H9 (cell line): Measurements from ENCODE around the gene B3GNT4. TPM values are rescaled to one million over a fixed set of nuclear protein-coding genes. Genes with fewer than 3 reads are reported as not detected.
A peak's percentile ranks its signal among the peaks of the same experiment; 100 is the strongest.
"Not testable (repeated sequence)": the region's sequence is repeated elsewhere in the genome, so short reads cannot be mapped to it uniquely, and the experiment has no call there.

Experiments
- DNase-seq: peaks from one replicate; pipeline ENCODE4 v3.0.0-alpha.2; 2017
- H2AFZ ChIP-seq: one replicate; pipeline ENCODE4 v1.6.1; 2013; ENCODE audit warnings: mild to moderate bottlenecking, low read length, control low read depth, moderate library complexity
- H2AK5ac ChIP-seq: 2 replicates; pipeline ENCODE4 v1.6.1; 2013; ENCODE audit warnings: low read length, control low read depth, mixed read lengths; ENCODE audit not compliant: insufficient read length
- H2BK120ac ChIP-seq: one replicate; pipeline ENCODE4 v1.6.1; 2013; ENCODE audit warnings: low read depth, mild to moderate bottlenecking, low read length, control low read depth, inconsistent platforms; ENCODE audit not compliant: poor library complexity, severe bottlenecking
- H2BK12ac ChIP-seq: 2 replicates; pipeline ENCODE4 v1.6.1; 2013; ENCODE audit warnings: low read length, control low read depth, mixed read lengths, low read depth; ENCODE audit not compliant: insufficient read length
- H2BK15ac ChIP-seq: 2 replicates; pipeline ENCODE4 v1.6.1; 2013; ENCODE audit warnings: low read depth, low read length, control low read depth
- H2BK20ac ChIP-seq: one replicate; pipeline ENCODE4 v1.6.1; 2013; ENCODE audit warnings: low read depth, mild to moderate bottlenecking, low read length, control low read depth, inconsistent platforms; ENCODE audit not compliant: poor library complexity, severe bottlenecking
- H2BK5ac ChIP-seq: 2 replicates; pipeline ENCODE4 v1.6.1; 2013; ENCODE audit warnings: low read length, control low read depth, mixed read lengths; ENCODE audit not compliant: insufficient read length
- H3K14ac ChIP-seq: 2 replicates; pipeline ENCODE4 v1.6.1; 2013; ENCODE audit warnings: low read length, control low read depth; ENCODE audit not compliant: insufficient read depth
- H3K18ac ChIP-seq: 2 replicates; pipeline ENCODE4 v1.6.1; 2013; ENCODE audit warnings: low read depth, mild to moderate bottlenecking, mixed read lengths, low read length, control low read depth; ENCODE audit not compliant: insufficient read length
- H3K23ac ChIP-seq: 2 replicates; pipeline ENCODE4 v1.6.1; 2013; ENCODE audit warnings: low read length, control low read depth, mixed read lengths, low read depth; ENCODE audit not compliant: insufficient read length
- H3K23me2 ChIP-seq: 2 replicates; pipeline ENCODE4 v1.6.1; 2013; ENCODE audit warnings: low read depth, mild to moderate bottlenecking, mixed read lengths, low read length, control low read depth; ENCODE audit not compliant: insufficient read length, poor library complexity, severe bottlenecking
- H3K27ac ChIP-seq: 2 replicates; pipeline ENCODE4 v1.5.1; 2013; ENCODE audit warnings: low read length, control low read depth, mixed read lengths, low read depth; ENCODE audit not compliant: insufficient read length
- H3K27me3 ChIP-seq: 2 replicates; pipeline ENCODE4 v1.6.1; 2013; ENCODE audit warnings: low read length, control low read depth, inconsistent platforms; ENCODE audit not compliant: insufficient read depth
- H3K4ac ChIP-seq: 2 replicates; pipeline ENCODE4 v1.6.1; 2013; ENCODE audit warnings: low read depth, mild to moderate bottlenecking, control low read depth, inconsistent platforms, low read length, moderate library complexity
- H3K4me1 ChIP-seq: 2 replicates; pipeline ENCODE4 v1.6.1; 2013; ENCODE audit warnings: low read length, control low read depth, inconsistent platforms; ENCODE audit not compliant: insufficient read depth
- H3K4me2 ChIP-seq: 2 replicates; pipeline ENCODE4 v1.6.1; 2013; ENCODE audit warnings: low read length, control low read depth, mixed read lengths; ENCODE audit not compliant: insufficient read length, insufficient read depth
- H3K56ac ChIP-seq: 2 replicates; pipeline ENCODE4 v1.6.1; 2013; ENCODE audit warnings: low read depth, mild to moderate bottlenecking, mixed read lengths, low read length, control low read depth; ENCODE audit not compliant: insufficient read length
- H3K79me1 ChIP-seq: 2 replicates; pipeline ENCODE4 v1.6.1; 2013; ENCODE audit warnings: low read depth, mild to moderate bottlenecking, moderate library complexity, low read length, control low read depth, inconsistent platforms; ENCODE audit not compliant: insufficient read depth, poor library complexity, severe bottlenecking
- H3K79me2 ChIP-seq: 2 replicates; pipeline ENCODE4 v1.6.1; 2013; ENCODE audit warnings: low read length, control low read depth, inconsistent platforms; ENCODE audit not compliant: insufficient read depth
- H3K9ac ChIP-seq: 2 replicates; pipeline ENCODE4 v1.6.1; 2013; ENCODE audit warnings: low read length, control low read depth, mixed read lengths; ENCODE audit not compliant: insufficient read length; ENCODE audit errors: extremely low read depth
- H3K9me3 ChIP-seq: one replicate; pipeline ENCODE4 v1.6.1; 2013; ENCODE audit warnings: low read depth, low read length, inconsistent platforms; ENCODE audit not compliant: control insufficient read depth
- H3T11ph ChIP-seq: one replicate; pipeline ENCODE4 v1.6.1; 2013; ENCODE audit warnings: mild to moderate bottlenecking, low read length, control low read depth, inconsistent platforms
- H4K20me1 ChIP-seq: one replicate; pipeline ENCODE4 v1.6.1; 2013; ENCODE audit not compliant: control insufficient read depth, insufficient read length, insufficient read depth
- H4K5ac ChIP-seq: 2 replicates; pipeline ENCODE4 v1.6.1; 2013; ENCODE audit warnings: low read depth, mild to moderate bottlenecking, mixed read lengths, low read length, control low read depth; ENCODE audit not compliant: insufficient read length
- H4K8ac ChIP-seq: replicated peaks from 2 replicates; pipeline ENCODE4 v1.6.1; 2013; ENCODE audit warnings: low read length, control low read depth, mixed read lengths, low read depth; ENCODE audit not compliant: insufficient read length
- H4K91ac ChIP-seq: 2 replicates; pipeline ENCODE4 v1.6.1; 2013; ENCODE audit warnings: low read depth, mild to moderate bottlenecking, moderate library complexity, mixed read lengths, low read length, control low read depth; ENCODE audit not compliant: insufficient read length
- H3K27ac Mint-ChIP-seq, 3 experiments: 2 replicates in 2 of 3; 3 replicates in 1 of 3; pipeline ENCODE4 v1.8.0; 2020 to 2021; ENCODE audit warnings: mixed read lengths in 3 of 3, mild to moderate bottlenecking in 1 of 3, moderate library complexity in 1 of 3
- H3K27me3 Mint-ChIP-seq: 2 replicates; pipeline ENCODE4 v1.8.0; 2021; ENCODE audit warnings: low read depth, mild to moderate bottlenecking, moderate library complexity, mixed read lengths
- H3K36me3 Mint-ChIP-seq, 3 experiments: 2 replicates in 2 of 3; 3 replicates in 1 of 3; pipeline ENCODE4 v1.8.0; 2020 to 2021; ENCODE audit warnings: low read depth in 3 of 3, mixed read lengths in 3 of 3; ENCODE audit not compliant: insufficient read depth in 1 of 3
- H3K4me1 Mint-ChIP-seq, 2 experiments: 2 replicates each; pipeline ENCODE4 v1.8.0; 2020; ENCODE audit warnings: mixed read lengths in 2 of 2
- H3K4me3 Mint-ChIP-seq, 2 experiments: 2 replicates in 1 of 2; 3 replicates in 1 of 2; pipeline ENCODE4 v1.8.0; 2020 to 2021; ENCODE audit warnings: mild to moderate bottlenecking in 2 of 2, mixed read lengths in 2 of 2, moderate library complexity in 1 of 2
- H3K9me3 Mint-ChIP-seq, 2 experiments: 2 replicates in 1 of 2; 3 replicates in 1 of 2; pipeline ENCODE4 v1.8.0; 2020; ENCODE audit warnings: mild to moderate bottlenecking in 2 of 2, mixed read lengths in 2 of 2, moderate library complexity in 1 of 2
- CTCF ChIP-seq: fragments of 200-600 bp; sonication (generic); conservative IDR thresholded peaks from 3 replicates; pipeline ENCODE4 v1.8.0; 2021; ENCODE audit warnings: antibody characterized with exemption, mild to moderate bottlenecking
- WGBS: extraction: QIAGEN DNeasy Blood & Tissue Kit; methylation state at CpG from one replicate; pipeline ENCODE4 v1.1.7; 2013; ENCODE audit warnings: missing lambda C conversion rate, low lambda C conversion rate, mixed read lengths; ENCODE audit not compliant: insufficient read length; ENCODE audit errors: extremely low coverage; 5-methylcytosine and 5-hydroxymethylcytosine counted together
- total RNA-seq: library from RNA; stranded (reverse); gene quantifications from 2 replicates; pipeline ENCODE4 v1.2.1, GENCODE V29; 2021

The B3GNT4 gene
- total RNA-seq, 1 experiment from 2014 or later: 1.0 TPM

GRCh38 chr12:122250536-122250935 lies 47.0 kb downstream of the B3GNT4 start:
- no peak overlapping the region for H3K4ac ChIP-seq
- no CpG with 5 or more reads among the region's 8 CpGs for WGBS
- H3K27me3 Mint-ChIP-seq: no peaks in the 10 kb centered on the region
- no peak overlapping the region for H2AFZ ChIP-seq
- peaks cover 5% of the 10 kb centered on the region for H3K79me1 ChIP-seq
- H3K36me3 Mint-ChIP-seq: peaks cover 6 to 23% (median 16%) of the 10 kb centered on the region in 3 experiments; a peak in 6 of 7 replicates
- no peaks in the 10 kb centered on the region for H3K4me1 Mint-ChIP-seq
- H3K23me2 ChIP-seq: no peaks in the 10 kb centered on the region
- no peak for TF ChIP-seq CTCF
- no peak overlapping the region for H3K27ac ChIP-seq
- no peak overlapping the region for H2BK120ac ChIP-seq
- H2BK12ac ChIP-seq: no peak overlapping the region
- H3T11ph ChIP-seq: no peak overlapping the region
- H4K5ac ChIP-seq: no peak overlapping the region
- H2BK20ac ChIP-seq: no peak overlapping the region
- H3K4me3 Mint-ChIP-seq: no peak overlapping the region
- H3K79me2 ChIP-seq: no peaks in the 10 kb centered on the region
- H2AK5ac ChIP-seq: no peak overlapping the region
- no peak overlapping the region for H3K18ac ChIP-seq
- no peak overlapping the region for H3K4me2 ChIP-seq
- no peaks in the 10 kb centered on the region for H3K4me1 ChIP-seq
- H3K9me3 ChIP-seq: no peaks in the 10 kb centered on the region
- peak overlapping the region in 1 of 3 experiments; percentile 83; a peak in 2 of 7 replicates for H3K27ac Mint-ChIP-seq
- H3K23ac ChIP-seq: no peak overlapping the region
- no peak overlapping the region for H4K8ac ChIP-seq
- H4K91ac ChIP-seq: no peak overlapping the region
- no peak overlapping the region for H3K14ac ChIP-seq
- H4K20me1 ChIP-seq: no peaks in the 10 kb centered on the region
- no peak overlapping the region for H3K56ac ChIP-seq
- H3K9ac ChIP-seq: no peak overlapping the region
- H2BK5ac ChIP-seq: no peak overlapping the region
- H3K9me3 Mint-ChIP-seq: no peaks in the 10 kb centered on the region
- H3K27me3 ChIP-seq: no peaks in the 10 kb centered on the region
- no peak overlapping the region for H2BK15ac ChIP-seq
- no peak for DNase-seq

- not testable (repeated sequence) for H3K27ac Mint-ChIP-seq, DNase-seq, H3K4me3 Mint-ChIP-seq, H2BK120ac ChIP-seq, H3T11ph ChIP-seq, H2BK5ac ChIP-seq, H3K18ac ChIP-seq, H3K9ac ChIP-seq, H4K20me1 ChIP-seq, H3K27me3 ChIP-seq, H3K23ac ChIP-seq, H3K79me1 ChIP-seq, H3K4me1 ChIP-seq, H3K4me1 Mint-ChIP-seq, H3K4me2 ChIP-seq, H3K14ac ChIP-seq, H3K9me3 Mint-ChIP-seq, H3K27me3 Mint-ChIP-seq, H2BK15ac ChIP-seq, H3K27ac ChIP-seq, H3K79me2 ChIP-seq, H4K8ac ChIP-seq, H3K4ac ChIP-seq, H2AK5ac ChIP-seq, H2BK12ac ChIP-seq, H2BK20ac ChIP-seq, H3K56ac ChIP-seq, H3K9me3 ChIP-seq, H4K5ac ChIP-seq, H2AFZ ChIP-seq, H3K23me2 ChIP-seq, H4K91ac ChIP-seq
- WGBS: no CpG with 5 or more reads among the region's 4 CpGs
- peaks cover 15 to 56% (median 48%) of the 10 kb centered on the region in 3 experiments; a peak in 6 of 7 replicates for H3K36me3 Mint-ChIP-seq
Measured at GRCh38 chr12:122258462-122258861, 55.0 kb downstream of the B3GNT4 start.
